ENCODE results near the gene STARD3NL. TPM values are rescaled to one million over a fixed set of nuclear protein-coding genes. Genes with fewer than 3 reads are reported as not detected.

STARD3NL gene
- total and polyA plus RNA-seq, 10 of the 15 experiments (the other 5 are each of a cell fraction or from before 2014, with no cell fraction given), result 66.1 to 133 (median 85.7) TPM

GRCh38 chr7:38244516-38244915 lies 66.5 kb downstream of the STARD3NL start:
- TF ChIP-seq GABPA (IDR thresholded peaks at IDR 0.05; ENCODE audit: low read depth) (no peak), ZBTB4 (CRISPR knock-in tag; IDR thresholded peaks at IDR 0.05) (no peak), CHD2 (IDR thresholded peaks at IDR 0.05; ENCODE audit: borderline replicate concordance, low read depth, low read length) (no peak), BCL3 (IDR thresholded peaks at IDR 0.05; ENCODE audit: borderline replicate concordance, insufficient read depth, low read depth, low read length, poor library complexity, severe bottlenecking) (no peak)
- ATAC-seq, result no peak
- DNase-seq (ENCODE audit: low read depth, low spot score), result no peak
- no peak overlapping the region for H3K27ac ChIP-seq (ENCODE audit: control insufficient read depth, insufficient read depth)
- H3K27me3 ChIP-seq (replicated peaks in 1 of 2; ENCODE audit: control insufficient read depth in 2 of 2, insufficient read depth in 2 of 2, low read length in 1 of 2), result no peaks in the 10 kb centered on the region
- no peaks in the 10 kb centered on the region for H4K20me1 ChIP-seq (ENCODE audit: control insufficient read depth, insufficient read depth)
- H3K4me3 ChIP-seq, result no peak overlapping the region
- H3K9ac ChIP-seq (ENCODE audit: control insufficient read depth, insufficient read depth, low read length), result no peak overlapping the region
- ChIA-PET RAD21 (ENCODE audit: unreplicated experiment) (no interaction called here), CTCF (no interaction called here), SMC1A (ENCODE audit: uncharacterized antibody, unreplicated experiment) (interaction anchor here (1.3 kb wide), 1 partner anchor 69 kb away, joined by 3 read pairs; no protein-coding TSS in a partner anchor), POLR2A (no interaction called here)
- WGBS (ENCODE audit: insufficient coverage, insufficient replicate concordance, low lambda C conversion rate, missing lambda C conversion rate), result 47% methylated on average over 14 of the region's 14 CpGs
- in situ Hi-C loops (cut with MboI), result no loop called here
- intact Hi-C loops (cut with micrococcal nuclease; ENCODE audit: unreplicated experiment), result no loop called here
- H2AFZ ChIP-seq (ENCODE audit: control insufficient read depth, low read depth, low read length), result no peak overlapping the region
- no TSS peak for BruUV-seq (replicated peaks)
- no peak for FAIRE-seq
- no peaks in the 10 kb centered on the region for H3K4me1 ChIP-seq (ENCODE audit: control insufficient read depth, insufficient read depth, low read length)
- H3K36me3 ChIP-seq (ENCODE audit: control insufficient read depth in 2 of 2, insufficient read depth in 2 of 2, low read length in 1 of 2), result no peaks in the 10 kb centered on the region
- no peaks in the 10 kb centered on the region for H3K79me2 ChIP-seq (ENCODE audit: control insufficient read depth, insufficient read depth, low read length)
- no peak overlapping the region for H3K4me2 ChIP-seq (ENCODE audit: control insufficient read depth, insufficient read depth)
- H3K9me3 ChIP-seq (replicated peaks; ENCODE audit: control insufficient read depth, insufficient read depth, low read length), result no peaks in the 10 kb centered on the region
